Raji (cell line): Measurements from ENCODE around the gene SCARB1.

Source experiments
- POLR2A ChIP-seq: IDR thresholded peaks from 2 replicates; pipeline ENCODE4 v1.6.1; 2011; ENCODE audit warnings: low read depth, low read length, control low read depth; ENCODE audit not compliant: insufficient read depth

SCARB1 gene

GRCh38 chr12:124760560-124760959 lies 103.1 kb downstream of the SCARB1 start:
- no peak for TF ChIP-seq POLR2A

- no peak for TF ChIP-seq POLR2A
Observed at GRCh38 chr12:124759841-124760503, 103.7 kb downstream of the SCARB1 start.

- TF ChIP-seq POLR2A: no peak
Observed at GRCh38 chr12:124758266-124759220, 105.1 kb downstream of the SCARB1 start.

- TF ChIP-seq POLR2A: no peak
Observed at GRCh38 chr12:124757329-124757728, 106.3 kb downstream of the SCARB1 start.

- no peak for TF ChIP-seq POLR2A
Observed at GRCh38 chr12:124756760-124757159, 106.9 kb downstream of the SCARB1 start.

GRCh38 chr12:124756166-124756565 lies 107.5 kb downstream of the SCARB1 start:
- no peak for TF ChIP-seq POLR2A

- no peak for TF ChIP-seq POLR2A
Observed at GRCh38 chr12:124755801-124756148, 107.9 kb downstream of the SCARB1 start.

- TF ChIP-seq POLR2A: no peak
Observed at GRCh38 chr12:124754949-124755800, 108.5 kb downstream of the SCARB1 start.

GRCh38 chr12:124754491-124754890 lies 109.2 kb downstream of the SCARB1 start:
- no peak for TF ChIP-seq POLR2A

- no peak for TF ChIP-seq POLR2A
Observed at GRCh38 chr12:124753993-124754392, 109.7 kb downstream of the SCARB1 start.

- TF ChIP-seq POLR2A: no peak
Observed at GRCh38 chr12:124753228-124753591, 110.5 kb downstream of the SCARB1 start.

- no peak for TF ChIP-seq POLR2A
Observed at GRCh38 chr12:124752437-124753227, 111.0 kb downstream of the SCARB1 start.

- TF ChIP-seq POLR2A: no peak
Observed at GRCh38 chr12:124751654-124752355, 111.9 kb downstream of the SCARB1 start.
